TTC549 (cell line): ENCODE measurements around the gene SLC22A14.
"Not testable (repeated sequence)": the region's sequence is repeated elsewhere in the genome, so short reads cannot be mapped to it uniquely, and the experiment has no call there.

Experiments
- FAIRE-seq: peaks from 2 replicates; lab custom pipeline; 2012; peaks lifted over from hg19 to GRCh38; lab: Jason Lieb, UNC

The SLC22A14 gene

GRCh38 chr3:38271553-38271952 is 10.5 kb upstream of the SLC22A14 start:
- no peak for FAIRE-seq

- FAIRE-seq = no peak
Observed at GRCh38 chr3:38274864-38275649, 7.0 kb upstream of the SLC22A14 start.

GRCh38 chr3:38275658-38276057 is 6.4 kb upstream of the SLC22A14 start:
- FAIRE-seq = no peak

GRCh38 chr3:38276081-38276916 is 5.8 kb upstream of the SLC22A14 start:
- no peak for FAIRE-seq

GRCh38 chr3:38276917-38277630 is 5.0 kb upstream of the SLC22A14 start:
- no peak for FAIRE-seq

- no peak for FAIRE-seq
Observed at GRCh38 chr3:38278841-38279240, 3.3 kb upstream of the SLC22A14 start.

- FAIRE-seq = no peak
Observed at GRCh38 chr3:38283810-38284755, 2.0 kb downstream of the SLC22A14 start.

GRCh38 chr3:38284756-38285150 is 2.7 kb downstream of the SLC22A14 start:
- FAIRE-seq = no peak

- FAIRE-seq = not testable (repeated sequence)
Observed at GRCh38 chr3:38289286-38290217, 7.5 kb downstream of the SLC22A14 start.

GRCh38 chr3:38297053-38297452 is 15.0 kb downstream of the SLC22A14 start:
- not testable (repeated sequence) for FAIRE-seq

GRCh38 chr3:38297537-38297936 is 15.4 kb downstream of the SLC22A14 start:
- no peak for FAIRE-seq

- FAIRE-seq = no peak
Observed at GRCh38 chr3:38297947-38298711, 16.0 kb downstream of the SLC22A14 start.

- no peak for FAIRE-seq
Observed at GRCh38 chr3:38306941-38307340, 24.8 kb downstream of the SLC22A14 start.

GRCh38 chr3:38307599-38307998 is 25.5 kb downstream of the SLC22A14 start:
- no peak for FAIRE-seq

GRCh38 chr3:38308456-38308855 is 26.4 kb downstream of the SLC22A14 start:
- no peak for FAIRE-seq

- no peak for FAIRE-seq
Observed at GRCh38 chr3:38311476-38311875, 29.4 kb downstream of the SLC22A14 start.

- FAIRE-seq = no peak
Observed at GRCh38 chr3:38311941-38312340, 29.8 kb downstream of the SLC22A14 start.

GRCh38 chr3:38312356-38312755 is 30.3 kb downstream of the SLC22A14 start:
- FAIRE-seq = no peak

- FAIRE-seq = no peak
Observed at GRCh38 chr3:38313263-38313662, 31.2 kb downstream of the SLC22A14 start.

GRCh38 chr3:38313695-38314094 is 31.6 kb downstream of the SLC22A14 start:
- FAIRE-seq = no peak
